ENCODE data around the gene GPRC5A.

DNA sequence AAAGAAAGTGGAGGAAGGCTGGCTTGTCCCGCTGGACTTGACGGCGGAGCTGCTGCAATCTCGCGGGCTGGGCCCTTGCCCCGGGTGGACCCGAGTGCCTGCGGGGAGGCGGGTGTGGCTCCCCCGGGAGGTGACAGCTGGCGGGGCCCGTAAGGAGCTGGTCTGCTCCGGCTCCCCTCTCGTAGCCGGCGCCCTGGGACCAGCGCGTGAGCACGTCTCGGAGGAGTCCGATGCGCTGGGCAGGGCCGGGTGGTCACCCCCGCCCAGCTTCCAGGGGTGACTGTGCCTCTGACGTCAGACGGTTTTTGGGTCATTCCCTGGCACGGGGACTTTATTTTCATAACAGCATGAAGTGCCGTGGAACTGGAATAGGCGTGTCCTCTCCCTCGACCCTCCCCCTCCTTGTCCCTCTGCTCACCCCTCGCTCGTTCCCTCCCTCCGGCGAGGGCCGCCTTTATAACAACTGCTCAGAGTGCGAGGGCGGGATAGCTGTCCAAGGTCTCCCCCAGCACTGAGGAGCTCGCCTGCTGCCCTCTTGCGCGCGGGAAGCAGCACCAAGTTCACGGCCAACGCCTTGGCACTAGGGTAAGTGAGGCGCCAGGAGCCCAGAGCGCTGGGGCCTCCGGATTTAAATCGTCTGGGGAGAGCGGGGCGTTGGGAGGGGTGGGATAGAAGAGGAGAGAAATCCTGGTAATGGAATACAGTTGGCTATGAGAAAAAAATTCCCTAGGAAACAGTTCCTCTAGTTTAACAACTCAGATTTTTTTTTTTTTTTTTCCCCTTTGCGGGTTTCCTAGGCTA is at the start of gene GPRC5A:
- TF ChIP-seq, protein P1, sequence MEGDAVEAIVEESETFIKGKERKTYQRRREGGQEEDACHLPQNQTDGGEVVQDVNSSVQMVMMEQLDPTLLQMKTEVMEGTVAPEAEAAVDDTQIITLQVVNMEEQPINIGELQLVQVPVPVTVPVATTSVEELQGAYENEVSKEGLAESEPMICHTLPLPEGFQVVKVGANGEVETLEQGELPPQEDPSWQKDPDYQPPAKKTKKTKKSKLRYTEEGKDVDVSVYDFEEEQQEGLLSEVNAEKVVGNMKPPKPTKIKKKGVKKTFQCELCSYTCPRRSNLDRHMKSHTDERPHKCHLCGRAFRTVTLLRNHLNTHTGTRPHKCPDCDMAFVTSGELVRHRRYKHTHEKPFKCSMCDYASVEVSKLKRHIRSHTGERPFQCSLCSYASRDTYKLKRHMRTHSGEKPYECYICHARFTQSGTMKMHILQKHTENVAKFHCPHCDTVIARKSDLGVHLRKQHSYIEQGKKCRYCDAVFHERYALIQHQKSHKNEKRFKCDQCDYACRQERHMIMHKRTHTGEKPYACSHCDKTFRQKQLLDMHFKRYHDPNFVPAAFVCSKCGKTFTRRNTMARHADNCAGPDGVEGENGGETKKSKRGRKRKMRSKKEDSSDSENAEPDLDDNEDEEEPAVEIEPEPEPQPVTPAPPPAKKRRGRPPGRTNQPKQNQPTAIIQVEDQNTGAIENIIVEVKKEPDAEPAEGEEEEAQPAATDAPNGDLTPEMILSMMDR (IDR thresholded peaks at IDR 0.05), result peak in 1 of 7 experiments; percentile 19
- TF ChIP-seq EP300 (IDR thresholded peaks at IDR 0.05), result no peak
